Measurements from ENCODE around the gene LPAR6.

Gene LPAR6

DNA sequence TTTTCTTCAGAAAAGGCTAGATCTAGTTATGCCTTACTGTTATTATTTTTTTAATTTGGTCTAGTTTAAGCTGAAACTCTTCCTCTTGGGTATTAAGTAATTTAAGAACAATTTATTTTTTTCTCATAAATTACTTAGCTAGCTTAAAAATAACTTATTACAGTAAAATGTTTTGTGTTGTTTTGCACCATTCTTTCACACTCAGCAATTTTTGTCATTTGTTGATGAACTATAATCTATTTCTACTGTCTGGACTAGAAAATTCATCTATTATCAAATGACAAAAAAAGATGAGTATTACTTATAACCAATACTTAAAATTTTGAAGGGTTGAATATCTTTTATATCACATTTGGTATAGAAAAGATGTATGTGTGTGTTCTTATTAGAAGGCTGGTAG, 1.6 kb upstream of the LPAR6 start:
- TF ChIP-seq, protein P1, sequence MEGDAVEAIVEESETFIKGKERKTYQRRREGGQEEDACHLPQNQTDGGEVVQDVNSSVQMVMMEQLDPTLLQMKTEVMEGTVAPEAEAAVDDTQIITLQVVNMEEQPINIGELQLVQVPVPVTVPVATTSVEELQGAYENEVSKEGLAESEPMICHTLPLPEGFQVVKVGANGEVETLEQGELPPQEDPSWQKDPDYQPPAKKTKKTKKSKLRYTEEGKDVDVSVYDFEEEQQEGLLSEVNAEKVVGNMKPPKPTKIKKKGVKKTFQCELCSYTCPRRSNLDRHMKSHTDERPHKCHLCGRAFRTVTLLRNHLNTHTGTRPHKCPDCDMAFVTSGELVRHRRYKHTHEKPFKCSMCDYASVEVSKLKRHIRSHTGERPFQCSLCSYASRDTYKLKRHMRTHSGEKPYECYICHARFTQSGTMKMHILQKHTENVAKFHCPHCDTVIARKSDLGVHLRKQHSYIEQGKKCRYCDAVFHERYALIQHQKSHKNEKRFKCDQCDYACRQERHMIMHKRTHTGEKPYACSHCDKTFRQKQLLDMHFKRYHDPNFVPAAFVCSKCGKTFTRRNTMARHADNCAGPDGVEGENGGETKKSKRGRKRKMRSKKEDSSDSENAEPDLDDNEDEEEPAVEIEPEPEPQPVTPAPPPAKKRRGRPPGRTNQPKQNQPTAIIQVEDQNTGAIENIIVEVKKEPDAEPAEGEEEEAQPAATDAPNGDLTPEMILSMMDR (IDR thresholded peaks at IDR 0.05; ENCODE audit: low read depth, low read length): no peak
- no peak for DNase-seq (ENCODE audit: extremely low read depth, low read depth)

DNA sequence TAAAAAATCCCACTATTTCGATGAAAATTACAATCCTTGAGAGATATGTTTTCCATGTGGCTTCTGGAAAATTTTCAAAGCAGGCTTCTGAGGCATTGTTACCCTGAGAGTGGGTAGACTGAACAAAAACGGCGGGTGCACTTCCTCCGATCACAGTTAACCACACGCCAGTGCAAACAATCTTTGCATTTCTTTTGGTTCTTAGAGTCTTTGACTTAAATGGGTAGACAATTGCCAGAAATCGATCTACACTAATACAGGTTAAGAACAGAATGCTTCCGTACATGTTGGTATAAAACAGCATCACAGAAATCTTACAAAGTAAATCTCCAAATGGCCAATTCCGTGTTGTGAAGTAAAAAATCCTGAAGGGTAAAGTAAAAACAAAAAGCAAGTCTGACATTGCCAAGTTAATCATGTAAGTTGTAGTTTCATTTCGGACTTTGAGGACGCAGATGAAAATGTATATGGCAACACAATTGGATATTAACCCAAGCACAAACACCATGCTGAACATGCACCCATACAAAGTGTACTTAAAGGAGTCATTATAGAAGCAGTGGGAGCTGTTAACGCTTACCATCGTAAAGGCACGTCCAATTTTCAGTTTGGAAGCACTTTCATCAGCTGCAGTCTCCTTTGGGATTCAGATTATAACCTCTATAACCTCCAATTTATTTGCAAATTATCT, 927 bp downstream of the LPAR6 start:
- DNase-seq (ENCODE audit: extremely low read depth, low read depth): no peak
- TF ChIP-seq, protein P1 (IDR thresholded peaks at IDR 0.05; ENCODE audit: low read depth, low read length): no peak

DNA sequence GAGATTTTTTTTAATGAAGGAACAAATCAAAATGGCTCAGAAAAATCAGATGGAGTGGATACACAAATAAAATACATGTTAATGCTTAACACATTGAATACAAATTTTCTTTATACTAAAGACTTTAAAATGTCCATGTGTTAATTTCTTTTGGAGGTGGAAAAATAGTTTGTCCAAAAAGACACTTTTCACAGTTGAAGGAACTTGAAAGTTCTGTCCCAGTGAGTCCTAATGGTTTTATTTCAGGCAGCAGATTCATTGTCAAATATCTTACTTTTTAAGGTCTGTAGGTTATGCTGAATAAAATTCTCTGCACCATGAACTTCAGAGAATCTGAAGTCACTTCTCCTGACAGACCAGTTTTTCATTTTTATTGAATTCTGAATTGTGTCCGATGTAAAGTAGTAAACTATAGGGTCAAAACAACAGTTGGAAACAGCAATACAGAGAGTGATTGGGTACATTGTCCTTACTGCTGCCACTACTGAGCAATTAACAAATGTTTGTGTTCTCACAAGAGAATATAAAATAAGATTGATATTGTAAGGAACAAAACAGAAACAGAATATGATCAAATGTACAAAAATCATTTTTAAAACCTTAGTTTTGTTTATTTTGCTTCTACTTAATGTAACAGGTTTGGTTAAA, 1.6 kb downstream of the LPAR6 start:
- no peak for DNase-seq (ENCODE audit: extremely low read depth, low read depth)
- TF ChIP-seq, protein P1 (IDR thresholded peaks at IDR 0.05; ENCODE audit: low read depth, low read length): no peak

DNA sequence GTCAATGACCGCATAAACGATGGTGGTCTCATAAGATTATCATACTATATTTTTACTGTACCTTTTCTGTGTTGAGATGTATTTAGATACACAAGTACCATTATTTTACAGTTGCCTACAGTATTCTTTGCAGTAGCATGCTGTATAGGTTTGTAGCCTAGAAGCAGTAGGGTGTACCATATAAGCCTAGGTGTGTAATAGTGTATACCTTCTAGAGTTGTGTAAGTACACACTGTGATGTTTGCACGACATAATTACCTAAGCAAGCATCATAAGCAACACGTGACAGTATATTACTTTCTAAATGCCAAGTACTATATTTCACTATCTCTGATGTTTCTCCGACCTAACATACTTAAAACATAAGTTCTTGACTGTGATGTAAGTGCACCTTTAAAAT, 2.7 kb downstream of the LPAR6 start:
- TF ChIP-seq, protein P1 (IDR thresholded peaks at IDR 0.05; ENCODE audit: low read depth, low read length): no peak
- no peak for DNase-seq (ENCODE audit: extremely low read depth, low read depth)

DNA sequence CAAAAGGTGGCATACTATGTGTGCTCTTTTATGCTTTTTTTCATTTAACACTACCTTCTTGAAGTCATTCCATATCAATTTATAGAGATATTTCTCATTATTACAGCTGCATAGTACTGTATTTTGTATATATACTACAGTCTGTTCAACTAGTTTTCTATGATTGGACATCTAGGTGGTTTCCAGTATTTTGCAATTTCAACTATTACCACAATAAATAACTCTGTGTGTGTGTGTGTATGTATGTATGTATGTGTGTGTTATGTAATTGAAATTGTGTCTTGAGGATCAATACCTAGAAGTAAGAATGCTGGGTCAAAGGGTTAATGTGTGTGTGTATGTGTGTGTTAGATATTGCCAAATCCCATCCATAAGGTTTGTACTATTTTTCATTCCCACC, 7.0 kb downstream of the LPAR6 start:
- no peak for DNase-seq (ENCODE audit: extremely low read depth, low read depth)
- TF ChIP-seq, protein P1 (IDR thresholded peaks at IDR 0.05; ENCODE audit: low read depth, low read length): no peak

DNA sequence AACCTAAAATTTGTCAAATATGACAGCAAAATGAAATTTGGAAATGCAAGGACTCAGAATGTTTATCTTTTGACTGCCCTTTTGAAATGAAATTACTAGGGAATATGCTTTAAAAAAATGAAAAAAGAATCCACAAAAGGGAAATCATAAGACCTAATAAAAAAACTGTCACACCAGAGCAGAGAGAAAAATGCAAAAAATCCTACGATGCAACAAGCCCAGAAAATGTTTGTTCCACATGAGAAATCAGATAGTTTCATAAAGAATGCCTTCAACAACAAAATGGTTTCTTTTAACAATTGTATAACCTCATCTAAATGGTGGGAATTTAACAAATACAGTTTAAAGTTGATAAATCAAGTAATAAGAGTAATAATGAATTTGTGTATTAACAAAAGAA, 8.0 kb downstream of the LPAR6 start:
- no peak for DNase-seq (ENCODE audit: extremely low read depth, low read depth)
- TF ChIP-seq, protein P1 (IDR thresholded peaks at IDR 0.05; ENCODE audit: low read depth, low read length): no peak

DNA sequence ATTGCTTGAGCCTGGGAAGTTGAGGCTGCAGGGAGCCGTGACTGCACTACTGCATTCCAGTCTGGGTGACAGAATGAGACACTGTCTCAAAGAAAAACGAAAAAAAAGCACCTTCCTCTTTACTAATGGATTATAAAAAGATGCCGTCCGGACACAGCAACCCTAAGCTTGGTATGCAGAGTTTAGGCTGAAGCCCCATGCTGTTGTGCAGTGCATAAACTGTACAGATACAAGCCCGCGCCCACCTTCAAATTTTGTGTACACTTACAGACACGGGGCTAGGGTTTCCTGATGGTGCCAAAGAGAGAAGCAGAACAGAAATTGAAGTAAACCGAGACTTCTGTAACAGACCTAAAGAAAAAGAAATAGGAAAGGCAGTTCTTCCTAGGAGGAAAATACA, 9.0 kb downstream of the LPAR6 start:
- DNase-seq (ENCODE audit: extremely low read depth, low read depth): no peak
- TF ChIP-seq, protein P1 (IDR thresholded peaks at IDR 0.05; ENCODE audit: low read depth, low read length): no peak
